ENCODE data around the gene MKNK1.

The MKNK1 gene

GRCh38 chr1:46618754-46619415, 14.8 kb upstream of the MKNK1 start:
- no peak for DNase-seq (ENCODE audit: low read depth in 2 of 2)

GRCh38 chr1:46617833-46618232, 13.8 kb upstream of the MKNK1 start:
- DNase-seq (ENCODE audit: low read depth in 2 of 2) = no peak

- DNase-seq (ENCODE audit: low read depth in 2 of 2) = no peak
These were observed 13.2 kb upstream of the MKNK1 start for GRCh38 chr1:46617108-46617800.

GRCh38 chr1:46616277-46617107, 12.4 kb upstream of the MKNK1 start, which contains the start of gene MOB3C:
Gene MOB3C (minus strand): TSS chr1:46616811. CDS start chr1:46613321, 3,490 bp downstream.
- peak; percentile 69 to 79 for DNase-seq (ENCODE audit: low read depth in 2 of 2)

- no peak for DNase-seq (ENCODE audit: low read depth in 2 of 2)
These were observed 11.7 kb upstream of the MKNK1 start for GRCh38 chr1:46615735-46616134.

GRCh38 chr1:46615088-46615487, 11.0 kb upstream of the MKNK1 start:
- no peak for DNase-seq (ENCODE audit: low read depth in 2 of 2)

GRCh38 chr1:46614604-46614984, 10.5 kb upstream of the MKNK1 start:
- no peak for DNase-seq (ENCODE audit: low read depth in 2 of 2)

- DNase-seq (ENCODE audit: low read depth in 2 of 2) = no peak
These were observed 9.9 kb upstream of the MKNK1 start for GRCh38 chr1:46613661-46614603.

- DNase-seq (ENCODE audit: low read depth in 2 of 2) = no peak
These were observed 9.0 kb upstream of the MKNK1 start for GRCh38 chr1:46612937-46613660.

GRCh38 chr1:46611691-46612221, 7.7 kb upstream of the MKNK1 start:
- no peak for DNase-seq (ENCODE audit: low read depth in 2 of 2)

- no peak for DNase-seq (ENCODE audit: low read depth in 2 of 2)
These were observed 3.5 kb upstream of the MKNK1 start for GRCh38 chr1:46607345-46608130.

GRCh38 chr1:46606255-46606965, 2.3 kb upstream of the MKNK1 start:
- no peak for DNase-seq (ENCODE audit: low read depth in 2 of 2)

- no peak for DNase-seq (ENCODE audit: low read depth in 2 of 2)
These were observed 1.2 kb upstream of the MKNK1 start for GRCh38 chr1:46605232-46605631.

- no peak for DNase-seq (ENCODE audit: low read depth in 2 of 2)
These were observed 599 bp downstream of the MKNK1 start for GRCh38 chr1:46603481-46603857.

- DNase-seq (ENCODE audit: low read depth in 2 of 2) = no peak
These were observed 2.6 kb downstream of the MKNK1 start for GRCh38 chr1:46601257-46602007.

GRCh38 chr1:46599059-46599970, 4.8 kb downstream of the MKNK1 start:
- DNase-seq (ENCODE audit: low read depth in 2 of 2) = no peak

- DNase-seq (ENCODE audit: low read depth in 2 of 2) = no peak
These were observed 7.2 kb downstream of the MKNK1 start for GRCh38 chr1:46596846-46597245.

Measured in stimulated activated CD8-positive, alpha-beta memory T cell treated with anti-CD3 and anti-CD28 coated beads, Interleukin-7, amount 100 ng/mL, for 4 hours (primary cell).